Measurements from ENCODE around the gene LARGE1. TPM values are rescaled to one million over a fixed set of nuclear protein-coding genes. Genes with fewer than 3 reads are reported as not detected.

The LARGE1 gene
- total RNA-seq, 2 donors from 2014 or later: 12.5 to 21.1 TPM

- peaks cover 17% of the 10 kb centered on the region for H3K4me1 ChIP-seq
- ATAC-seq: no peak
- no peak overlapping the region for H3K4me3 ChIP-seq
- H3K36me3 ChIP-seq (replicated peaks in 1 of 2; ENCODE audit: insufficient read depth in 1 of 2, low read depth in 2 of 2): no peaks in the 10 kb centered on the region
- intact Hi-C loops (cut with DNase I): no loop called here
- 62 to 76% methylated on average over 7 of the region's 7 CpGs for WGBS, 2 donors
- no peak for DNase-seq
- no peaks in the 10 kb centered on the region for H3K9me3 ChIP-seq
- H3K27ac ChIP-seq: no peak overlapping the region
- H3K27me3 ChIP-seq: no peaks in the 10 kb centered on the region
- no peak for TF ChIP-seq CTCF (IDR thresholded peaks at IDR 0.05)
- no peak for TF ChIP-seq POLR2A (IDR thresholded peaks at IDR 0.05)
Measured at GRCh38 chr22:33299245-33299956, 620.9 kb downstream of the LARGE1 start.

DNA sequence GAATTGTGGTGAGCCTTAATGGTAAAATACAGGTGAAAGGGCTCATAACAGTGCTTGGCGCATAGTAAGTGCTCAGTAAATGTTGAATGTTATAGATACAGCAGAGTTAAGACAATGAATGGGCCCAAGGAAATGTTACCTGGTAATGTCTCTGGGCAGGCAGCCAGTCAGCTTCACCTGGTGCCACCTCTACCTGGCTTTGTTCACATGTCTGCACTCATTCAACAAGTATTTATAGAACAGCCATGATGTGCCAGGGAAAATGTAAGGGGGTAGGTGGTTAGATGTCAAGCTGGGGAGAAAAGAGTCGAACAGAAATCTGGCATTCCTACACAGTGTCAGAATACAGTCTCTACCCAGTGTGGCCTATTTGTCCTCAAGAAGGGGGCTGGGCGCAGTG lies 623.3 kb downstream of the LARGE1 start:
- no peaks in the 10 kb centered on the region for H3K27me3 ChIP-seq

GRCh38 chr22:33288078-33288477 lies 632.2 kb downstream of the LARGE1 start:
- Histone ChIP-seq H3K27ac (no peak overlapping the region), H3K27me3 (no peaks in the 10 kb centered on the region), H3K9me3 (no peaks in the 10 kb centered on the region), H3K4me3 (no peak overlapping the region), H3K36me3 (replicated peaks in 1 of 2; ENCODE audit: insufficient read depth in 1 of 2, low read depth in 2 of 2) (no peaks in the 10 kb centered on the region), H3K4me1 (no peaks in the 10 kb centered on the region)
- DNase-seq (no peak), ATAC-seq (no peak)
- intact Hi-C loops (cut with DNase I): no loop called here
- TF ChIP-seq POLR2A (IDR thresholded peaks at IDR 0.05): no peak
- no peak for TF ChIP-seq CTCF (IDR thresholded peaks at IDR 0.05)
- WGBS, 2 donors: 94% methylated on average over 2 to 3 of the region's 3 CpGs

More for the DNA sequence above, 623.3 kb downstream of the LARGE1 start:
- no peaks in the 10 kb centered on the region for H3K36me3 ChIP-seq (replicated peaks in 1 of 2; ENCODE audit: insufficient read depth in 1 of 2, low read depth in 2 of 2)
- DNase-seq: peak in 1 of 4 donors; percentile 11
- peaks cover 11% of the 10 kb centered on the region for H3K4me1 ChIP-seq
- H3K9me3 ChIP-seq: no peaks in the 10 kb centered on the region
- TF ChIP-seq POLR2A (IDR thresholded peaks at IDR 0.05) (no peak), CTCF (IDR thresholded peaks at IDR 0.05) (no peak)
- no peak overlapping the region for H3K4me3 ChIP-seq
- no peak for ATAC-seq
- 64 to 70% methylated on average over 3 of the region's 3 CpGs for whole genome bisulfite sequencing, 2 donors
- H3K27ac ChIP-seq: no peak overlapping the region
- intact Hi-C loops (cut with DNase I): no loop called here

- intact Hi-C loops (cut with DNase I): no loop called here
- H3K4me3 ChIP-seq: no peak overlapping the region
- no peaks in the 10 kb centered on the region for H3K9me3 ChIP-seq
- H3K36me3 ChIP-seq (replicated peaks in 1 of 2; ENCODE audit: insufficient read depth in 1 of 2, low read depth in 2 of 2): no peaks in the 10 kb centered on the region
- H3K4me1 ChIP-seq: peaks cover 22% of the 10 kb centered on the region
- 66 to 89% methylated on average over 2 of the region's 2 CpGs for WGBS, 2 donors
- H3K27ac ChIP-seq: no peak overlapping the region
- no peak for TF ChIP-seq POLR2A (IDR thresholded peaks at IDR 0.05)
- no peak for TF ChIP-seq CTCF (IDR thresholded peaks at IDR 0.05)
- no peak for DNase-seq
- no peak for ATAC-seq
- no peaks in the 10 kb centered on the region for H3K27me3 ChIP-seq
Measured at GRCh38 chr22:33275073-33275443, 645.2 kb downstream of the LARGE1 start.

Data from body of pancreas (tissue), 4 donors.